Lower lobe of right lung (tissue), 2 donors: Measurements from ENCODE around the gene MMP25. TPM values are rescaled to one million over a fixed set of nuclear protein-coding genes. Genes with fewer than 3 reads are reported as not detected.

ENCODE experiments used
- ATAC-seq, 2 donors: fragments of 200-7000 bp; cut with Tn5 transposase; one replicate each; pipeline ENCODE4 v1.9.1; 2020 to 2022; ENCODE audit warnings: mild to moderate bottlenecking in 2 of 2, moderate library complexity in 2 of 2
- DNase-seq: peaks from one replicate; pipeline ENCODE4 v3.0.0-alpha.2; 2020
- H3K27ac ChIP-seq: fragments of 200-600 bp; one replicate; pipeline ENCODE4 v1.8.0; 2022
- H3K27me3 ChIP-seq: fragments of 200-600 bp; one replicate; pipeline ENCODE4 v1.8.0; 2022; ENCODE audit warnings: low read depth
- H3K36me3 ChIP-seq: fragments of 200-600 bp; one replicate; pipeline ENCODE4 v1.8.0; 2022; ENCODE audit warnings: mild to moderate bottlenecking
- H3K4me1 ChIP-seq: fragments of 200-600 bp; one replicate; pipeline ENCODE4 v1.8.0; 2022
- H3K4me3 ChIP-seq: fragments of 200-600 bp; one replicate; pipeline ENCODE4 v1.8.0; 2022; ENCODE audit warnings: mild to moderate bottlenecking
- H3K9me3 ChIP-seq: fragments of 200-600 bp; one replicate; pipeline ENCODE4 v1.8.0; 2022
- intact Hi-C: fragments of 100-400 bp; cut with DNase I; formaldehyde crosslinking; loops from one replicate; pipeline ENCODE4 v1.11.0; 2022
- total RNA-seq: library from RNA; stranded (reverse); fragmentation: NEBNext Ultra II Directional; extraction: Animal tissue kit (Norgen Biotek cat#: 25700); gene quantifications from one replicate; pipeline ENCODE4 v1.2.1, GENCODE V29; 2021
- TF ChIP-seq, protein P1 (sequence below): fragments of 200-600 bp; IDR thresholded peaks from one replicate; pipeline ENCODE4 v1.8.0; 2022; ENCODE audit warnings: antibody characterized with exemption, mild to moderate bottlenecking
- donor health status: DM: no; HTN: yes; CAD: no; lungs with severe emphysema.

The MMP25 gene
- total RNA-seq, 1 donor from 2014 or later = 22.7 TPM

DNA sequence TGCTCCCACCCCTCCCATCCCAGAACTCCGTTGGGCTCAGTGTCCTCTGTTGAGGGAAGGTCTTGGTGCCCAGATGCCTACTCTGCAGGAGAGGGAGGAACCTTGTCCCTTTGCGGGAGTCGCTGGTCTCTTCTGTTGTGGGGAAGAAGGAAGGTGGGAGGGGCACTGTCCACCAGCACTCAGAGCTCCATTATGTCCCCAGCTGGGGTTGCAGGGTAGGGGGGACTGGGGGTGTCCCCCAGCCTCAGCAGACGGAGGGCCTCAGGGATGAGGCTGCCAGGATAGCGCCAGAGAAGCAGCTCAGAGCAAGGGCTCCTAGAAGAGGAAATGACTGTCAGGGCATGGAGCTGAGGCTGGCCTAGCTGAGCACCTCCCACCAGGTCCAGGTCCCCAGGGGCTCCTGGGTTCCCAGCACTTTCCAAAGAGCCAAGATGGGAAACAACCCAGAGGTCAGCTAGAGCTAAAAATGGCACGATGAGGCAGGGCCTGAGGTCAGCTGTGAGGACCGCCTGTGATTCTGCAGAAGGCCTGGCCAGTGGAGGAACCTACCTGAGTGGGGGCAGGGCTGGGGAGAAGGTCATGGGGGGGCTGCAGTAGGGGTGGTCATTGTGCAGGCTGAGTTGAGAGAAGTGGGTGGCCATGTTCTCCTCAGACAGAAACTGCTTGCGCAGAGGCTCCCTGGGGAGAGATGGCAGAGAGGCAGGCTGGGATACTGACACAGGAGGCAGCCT lies 23.5 kb upstream of the MMP25 start:
- ATAC-seq (no peak), DNase-seq (no peak)
- intact Hi-C loops = no loop called here
- TF ChIP-seq, protein P1, sequence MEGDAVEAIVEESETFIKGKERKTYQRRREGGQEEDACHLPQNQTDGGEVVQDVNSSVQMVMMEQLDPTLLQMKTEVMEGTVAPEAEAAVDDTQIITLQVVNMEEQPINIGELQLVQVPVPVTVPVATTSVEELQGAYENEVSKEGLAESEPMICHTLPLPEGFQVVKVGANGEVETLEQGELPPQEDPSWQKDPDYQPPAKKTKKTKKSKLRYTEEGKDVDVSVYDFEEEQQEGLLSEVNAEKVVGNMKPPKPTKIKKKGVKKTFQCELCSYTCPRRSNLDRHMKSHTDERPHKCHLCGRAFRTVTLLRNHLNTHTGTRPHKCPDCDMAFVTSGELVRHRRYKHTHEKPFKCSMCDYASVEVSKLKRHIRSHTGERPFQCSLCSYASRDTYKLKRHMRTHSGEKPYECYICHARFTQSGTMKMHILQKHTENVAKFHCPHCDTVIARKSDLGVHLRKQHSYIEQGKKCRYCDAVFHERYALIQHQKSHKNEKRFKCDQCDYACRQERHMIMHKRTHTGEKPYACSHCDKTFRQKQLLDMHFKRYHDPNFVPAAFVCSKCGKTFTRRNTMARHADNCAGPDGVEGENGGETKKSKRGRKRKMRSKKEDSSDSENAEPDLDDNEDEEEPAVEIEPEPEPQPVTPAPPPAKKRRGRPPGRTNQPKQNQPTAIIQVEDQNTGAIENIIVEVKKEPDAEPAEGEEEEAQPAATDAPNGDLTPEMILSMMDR = no peak
- Histone ChIP-seq H3K27ac (peak overlapping the region; percentile 94), H3K4me3 (peak overlapping the region; percentile 77), H3K4me1 (peaks cover 66% of the 10 kb centered on the region), H3K36me3 (peaks cover 18% of the 10 kb centered on the region), H3K9me3 (no peaks in the 10 kb centered on the region), H3K27me3 (peaks cover 9% of the 10 kb centered on the region)

DNA sequence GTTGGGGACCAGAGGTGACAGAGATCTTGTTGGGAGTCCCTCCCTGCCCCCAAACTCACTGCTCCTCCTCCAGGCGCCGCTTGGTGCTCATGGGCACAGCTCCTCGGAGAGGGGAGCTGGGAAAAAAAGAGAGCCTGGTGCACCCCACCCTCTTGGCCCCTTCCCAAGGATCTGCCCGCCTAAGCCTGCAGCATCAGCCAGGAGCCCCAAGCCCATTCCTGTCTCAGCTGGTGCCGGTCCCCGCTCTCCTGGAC lies 23.0 kb upstream of the MMP25 start:
- DNase-seq = no peak
- intact Hi-C loops = no loop called here

DNA sequence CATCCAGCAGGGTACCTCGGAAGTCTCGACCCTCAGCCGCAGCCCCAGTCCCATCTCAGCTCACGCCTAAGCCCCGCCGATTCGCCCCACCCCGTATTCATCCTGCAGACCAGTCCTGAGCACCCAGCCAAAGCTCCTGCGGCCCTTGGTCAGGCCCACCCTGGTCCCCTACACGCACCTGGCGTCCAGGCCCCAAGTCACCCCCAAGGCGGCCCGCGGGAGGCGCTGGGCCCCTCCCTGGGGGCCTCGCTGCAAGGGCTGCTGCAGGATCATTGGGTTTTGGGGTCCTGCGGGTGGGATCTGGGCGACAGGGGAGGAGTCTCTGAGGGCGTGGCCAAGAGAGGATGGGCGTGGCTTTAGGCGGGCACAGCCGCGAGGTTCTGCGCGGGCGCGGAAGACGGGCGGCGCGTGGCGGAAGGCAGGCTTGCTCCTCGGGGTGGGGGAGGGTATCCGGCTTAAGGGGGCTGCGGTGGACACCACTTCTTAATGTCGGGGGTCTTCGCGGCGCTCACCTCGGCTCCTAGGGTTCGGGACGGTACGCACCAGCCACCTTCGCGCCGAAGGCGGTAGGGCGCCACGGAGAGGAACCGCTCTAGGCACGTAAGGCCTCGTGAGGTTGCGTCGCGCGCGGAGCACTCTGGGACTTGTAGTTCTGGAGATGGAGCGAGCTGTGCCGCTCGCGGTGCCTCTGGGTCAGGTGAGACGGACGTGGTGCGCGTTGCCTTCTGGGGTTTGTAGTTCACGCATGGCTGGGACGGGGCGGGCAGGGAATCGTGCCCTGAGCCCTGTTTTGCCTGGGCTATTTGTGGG lies 22.5 kb upstream of the MMP25 start, which contains the start of the genes HCFC1R1 and THOC6:
TSS of gene HCFC1R1 (minus strand) at position 274 of the 810 bp plus-strand sequence. CDS start at position 273, 1 bp downstream.
TSS of gene THOC6 (plus strand) at position 367 of the 810 bp plus-strand sequence. CDS start at position 659, 292 bp downstream.
- ATAC-seq (peak; percentile 75 to 79), DNase-seq (peak; percentile 99)
- H3K4me3 ChIP-seq = peak within 1 kb of the TSS; percentile 77
- H3K36me3 ChIP-seq = peaks cover 18% of the 10 kb centered on the region
- peaks cover 3% of the 10 kb centered on the region for H3K27me3 ChIP-seq
- H3K4me1 ChIP-seq = peaks cover 66% of the 10 kb centered on the region
- H3K27ac ChIP-seq = peak within 1 kb of the TSS; percentile 94
- intact Hi-C loops = no loop called here
- H3K9me3 ChIP-seq = no peaks in the 10 kb centered on the region
- TF ChIP-seq, protein P1 = no peak

More for the DNA sequence above, 23.0 kb upstream of the MMP25 start:
- TF ChIP-seq, protein P1 = no peak
- peaks cover 4% of the 10 kb centered on the region for H3K27me3 ChIP-seq
- no peaks in the 10 kb centered on the region for H3K9me3 ChIP-seq
- H3K36me3 ChIP-seq = peaks cover 18% of the 10 kb centered on the region
- H3K4me3 ChIP-seq = peak overlapping the region; percentile 77
- peak overlapping the region; percentile 94 for H3K27ac ChIP-seq
- H3K4me1 ChIP-seq = peaks cover 66% of the 10 kb centered on the region
- no peak for ATAC-seq

DNA sequence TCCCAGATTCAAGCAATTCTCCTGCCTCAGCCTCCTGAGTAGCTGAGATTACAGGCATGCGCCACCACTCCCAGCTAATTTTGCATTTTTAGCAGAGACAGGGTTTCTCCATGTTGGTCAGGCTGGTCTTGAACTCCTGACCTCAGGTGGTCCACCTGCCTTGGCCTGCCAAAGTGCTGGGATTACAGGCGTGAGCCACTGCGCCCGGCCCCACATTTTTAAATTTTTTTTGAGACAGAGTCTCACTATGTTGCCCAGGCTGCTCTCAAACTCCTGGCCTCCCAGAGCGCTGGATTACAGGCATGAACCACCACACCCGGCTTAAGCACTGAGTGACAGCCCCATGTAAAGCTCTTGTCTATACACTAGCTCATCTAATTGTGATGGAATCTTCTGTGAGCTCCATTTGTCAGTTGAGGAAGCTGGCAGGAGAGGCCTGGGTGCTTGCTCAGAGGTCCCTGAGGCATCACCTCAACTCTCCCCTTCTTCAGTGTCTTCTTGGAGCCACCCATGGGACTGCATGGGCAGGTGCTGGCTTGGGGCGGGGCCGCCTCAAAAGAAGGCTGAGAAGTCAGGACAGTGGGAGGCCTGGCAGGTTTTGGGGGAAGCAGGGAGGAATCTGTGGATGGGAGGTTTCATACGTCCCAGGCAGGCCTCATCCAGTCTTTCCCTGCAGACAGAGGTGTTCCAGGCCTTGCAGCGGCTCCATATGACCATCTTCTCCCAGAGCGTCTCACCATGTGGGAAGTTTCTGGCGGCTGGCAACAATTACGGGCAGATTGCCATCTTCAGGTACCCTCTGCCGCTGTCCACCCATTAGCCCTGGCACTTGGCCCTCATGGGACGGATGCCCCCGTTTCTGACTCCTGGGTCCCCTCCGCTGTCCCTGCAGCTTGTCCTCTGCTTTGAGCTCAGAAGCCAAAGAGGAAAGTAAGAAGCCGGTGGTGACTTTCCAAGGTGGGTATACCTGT lies 21.0 kb upstream of the MMP25 start:
- intact Hi-C loops = no loop called here
- Histone ChIP-seq H3K9me3 (no peaks in the 10 kb centered on the region), H3K4me1 (peaks cover 65% of the 10 kb centered on the region), H3K36me3 (peaks cover 18% of the 10 kb centered on the region), H3K27me3 (peaks cover 17% of the 10 kb centered on the region), H3K27ac (no peak overlapping the region), H3K4me3 (no peak overlapping the region)
- DNase-seq (no peak), ATAC-seq (no peak)
- TF ChIP-seq, protein P1 = no peak

DNA sequence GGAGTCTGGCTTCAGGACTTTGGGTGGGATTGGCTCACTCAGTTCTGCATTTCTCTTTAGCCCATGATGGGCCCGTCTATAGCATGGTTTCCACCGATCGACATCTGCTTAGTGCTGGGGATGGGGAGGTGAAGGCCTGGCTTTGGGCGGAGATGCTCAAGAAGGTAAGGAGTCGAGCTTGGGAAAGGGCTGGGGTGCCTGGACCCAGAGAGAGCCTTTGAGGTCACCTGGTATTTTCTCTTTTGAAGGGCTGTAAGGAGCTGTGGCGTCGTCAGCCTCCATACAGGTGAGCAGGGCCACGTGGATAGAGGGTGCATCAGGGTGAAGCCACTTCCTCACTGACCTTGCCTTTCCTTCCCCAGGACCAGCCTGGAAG lies 20.4 kb upstream of the MMP25 start:
- ATAC-seq (no peak), DNase-seq (no peak)
- peaks cover 24% of the 10 kb centered on the region for H3K27me3 ChIP-seq
- H3K9me3 ChIP-seq = no peaks in the 10 kb centered on the region
- H3K4me1 ChIP-seq = peaks cover 58% of the 10 kb centered on the region
- TF ChIP-seq, protein P1 = no peak
- no peak overlapping the region for H3K4me3 ChIP-seq
- intact Hi-C loops = no loop called here
- peaks cover 18% of the 10 kb centered on the region for H3K36me3 ChIP-seq
- no peak overlapping the region for H3K27ac ChIP-seq
